ENCODE data around the gene ELL.

Gene ELL

DNA sequence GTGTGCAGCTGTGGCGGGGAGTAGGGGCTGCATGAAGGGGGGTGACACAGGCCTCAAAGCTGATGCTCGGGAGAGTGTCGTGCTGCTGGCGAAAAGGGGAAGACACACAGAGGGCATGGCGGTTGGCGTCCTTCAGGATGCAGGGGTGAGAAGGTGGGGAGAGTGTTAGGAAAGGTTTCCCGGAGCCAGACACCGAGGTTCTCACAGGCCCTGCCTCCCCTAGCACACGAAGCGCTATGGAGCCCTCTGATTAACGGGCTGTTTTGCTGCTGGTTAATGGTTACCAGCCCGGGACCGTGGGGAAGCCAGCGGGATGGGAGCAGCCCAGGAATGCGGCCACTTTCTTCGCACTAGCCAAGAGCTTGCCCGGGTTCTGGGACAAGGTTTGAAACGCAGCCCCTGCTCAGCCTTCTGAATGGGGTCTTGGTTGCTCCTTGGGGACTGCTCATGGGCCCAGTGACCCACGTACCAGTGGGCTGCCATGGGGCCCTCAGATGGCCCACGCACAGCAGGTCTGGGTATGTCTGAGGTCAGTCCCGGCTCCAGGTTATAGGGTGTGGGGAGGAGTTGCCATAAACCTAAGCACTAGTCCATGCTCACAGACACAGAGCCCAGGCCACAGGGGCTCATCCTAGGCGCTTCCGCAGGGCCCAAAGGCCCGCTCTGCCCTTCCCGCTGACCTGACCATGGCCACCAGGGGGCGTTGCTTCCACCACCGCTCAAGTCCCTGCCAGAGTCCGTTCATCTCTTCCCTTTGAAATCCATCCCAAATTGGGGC, 52.6 kb downstream of the ELL start:
- TF ChIP-seq, protein P1, sequence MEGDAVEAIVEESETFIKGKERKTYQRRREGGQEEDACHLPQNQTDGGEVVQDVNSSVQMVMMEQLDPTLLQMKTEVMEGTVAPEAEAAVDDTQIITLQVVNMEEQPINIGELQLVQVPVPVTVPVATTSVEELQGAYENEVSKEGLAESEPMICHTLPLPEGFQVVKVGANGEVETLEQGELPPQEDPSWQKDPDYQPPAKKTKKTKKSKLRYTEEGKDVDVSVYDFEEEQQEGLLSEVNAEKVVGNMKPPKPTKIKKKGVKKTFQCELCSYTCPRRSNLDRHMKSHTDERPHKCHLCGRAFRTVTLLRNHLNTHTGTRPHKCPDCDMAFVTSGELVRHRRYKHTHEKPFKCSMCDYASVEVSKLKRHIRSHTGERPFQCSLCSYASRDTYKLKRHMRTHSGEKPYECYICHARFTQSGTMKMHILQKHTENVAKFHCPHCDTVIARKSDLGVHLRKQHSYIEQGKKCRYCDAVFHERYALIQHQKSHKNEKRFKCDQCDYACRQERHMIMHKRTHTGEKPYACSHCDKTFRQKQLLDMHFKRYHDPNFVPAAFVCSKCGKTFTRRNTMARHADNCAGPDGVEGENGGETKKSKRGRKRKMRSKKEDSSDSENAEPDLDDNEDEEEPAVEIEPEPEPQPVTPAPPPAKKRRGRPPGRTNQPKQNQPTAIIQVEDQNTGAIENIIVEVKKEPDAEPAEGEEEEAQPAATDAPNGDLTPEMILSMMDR (IDR thresholded peaks at IDR 0.05; ENCODE audit: control insufficient read depth, extremely low read depth, insufficient read depth) = peak; percentile 59
- no peak for DNase-seq (ENCODE audit: low read depth)
- no peak overlapping the region for H3K4me3 ChIP-seq (ENCODE audit: low read depth, low read length)

DNA sequence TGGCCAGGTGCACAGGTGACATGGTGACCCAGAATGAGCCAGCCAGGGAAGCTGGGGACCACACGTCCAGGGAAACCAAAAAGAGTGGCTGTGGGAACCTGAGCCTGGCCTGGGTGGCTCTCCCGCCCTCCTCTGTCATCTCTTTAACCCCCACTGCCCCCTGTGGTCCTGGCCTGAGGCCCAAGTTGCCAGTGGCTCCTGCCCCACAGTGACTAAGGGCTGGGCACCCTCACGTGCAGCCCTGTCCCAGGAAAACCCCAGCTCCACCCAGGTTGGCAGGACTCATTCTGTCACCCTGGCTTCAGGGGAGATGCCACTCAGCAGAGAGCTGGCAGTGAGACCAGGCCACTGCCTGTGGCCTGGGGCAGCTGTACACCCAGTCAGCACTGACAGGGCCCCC, 53.4 kb downstream of the ELL start:
- no peak overlapping the region for H3K4me3 ChIP-seq (ENCODE audit: low read depth, low read length)
- no peak for DNase-seq (ENCODE audit: low read depth)

DNA sequence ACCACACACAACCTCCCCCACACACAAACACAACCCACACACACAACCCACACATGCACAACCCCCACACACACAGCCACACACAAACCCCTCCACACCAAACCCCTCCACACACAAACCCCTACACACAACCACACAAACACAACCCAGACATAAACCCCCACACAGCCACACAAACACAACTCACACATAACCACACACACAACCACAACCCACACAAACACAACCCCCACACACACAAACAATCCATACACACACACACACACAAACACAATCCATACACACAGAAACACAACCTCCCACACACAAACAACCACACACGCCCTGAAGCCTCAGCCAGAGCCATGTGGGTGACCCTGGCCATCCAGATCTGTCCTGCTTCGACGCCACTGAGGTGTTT, 53.9 kb downstream of the ELL start:
- no peak for DNase-seq (ENCODE audit: low read depth)
- no peak overlapping the region for H3K4me3 ChIP-seq (ENCODE audit: low read depth, low read length)
- TF ChIP-seq, protein P1 (IDR thresholded peaks at IDR 0.05; ENCODE audit: control insufficient read depth, extremely low read depth, insufficient read depth) = no peak

More for the DNA sequence above, 53.4 kb downstream of the ELL start:
- TF ChIP-seq, protein P1 (IDR thresholded peaks at IDR 0.05; ENCODE audit: control insufficient read depth, extremely low read depth, insufficient read depth) = no peak

DNA sequence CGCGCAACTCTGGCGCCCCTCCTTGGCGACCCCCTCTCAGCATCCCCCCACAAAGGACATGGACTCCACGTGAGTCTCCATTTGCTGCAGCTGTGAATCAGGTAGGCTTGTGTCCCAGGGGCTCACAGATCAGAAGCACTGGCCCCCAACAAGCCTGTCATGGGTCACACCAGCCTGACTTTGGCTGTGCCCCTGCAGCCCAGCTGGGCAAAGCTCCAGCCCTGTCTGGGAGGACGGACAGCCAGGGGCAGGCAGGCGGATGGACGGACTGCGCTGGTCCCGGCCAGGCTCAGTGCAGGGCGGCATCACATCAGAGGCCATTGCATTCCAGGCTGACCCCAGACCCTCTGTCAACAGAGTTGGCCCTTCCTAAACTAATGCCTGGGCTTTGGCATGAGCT, 55.5 kb downstream of the ELL start:
- H3K4me3 ChIP-seq (ENCODE audit: low read depth, low read length) = no peak overlapping the region
- TF ChIP-seq, protein P1 (IDR thresholded peaks at IDR 0.05; ENCODE audit: control insufficient read depth, extremely low read depth, insufficient read depth) = no peak
- no peak for DNase-seq (ENCODE audit: low read depth)

DNA sequence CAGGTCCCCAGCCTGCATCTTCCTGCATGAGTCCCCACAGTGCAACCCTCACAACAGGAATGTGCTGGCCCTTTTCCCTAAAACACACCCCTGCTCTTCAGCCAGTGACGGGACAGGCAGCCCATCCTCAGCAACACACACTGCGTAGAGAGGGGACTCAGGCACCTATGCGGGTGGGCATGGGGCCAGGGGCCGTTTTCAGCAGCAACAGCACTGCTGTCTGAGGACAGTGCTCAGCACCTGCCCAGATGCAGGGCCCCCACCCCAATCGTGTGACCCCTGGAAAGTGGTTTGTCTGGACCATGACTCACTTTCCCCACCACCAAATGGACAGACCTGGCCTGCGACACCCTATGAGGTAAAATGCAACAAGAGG, 55.9 kb downstream of the ELL start:
- TF ChIP-seq, protein P1 (IDR thresholded peaks at IDR 0.05; ENCODE audit: control insufficient read depth, extremely low read depth, insufficient read depth) = no peak
- DNase-seq (ENCODE audit: low read depth) = no peak
- no peak overlapping the region for H3K4me3 ChIP-seq (ENCODE audit: low read depth, low read length)

DNA sequence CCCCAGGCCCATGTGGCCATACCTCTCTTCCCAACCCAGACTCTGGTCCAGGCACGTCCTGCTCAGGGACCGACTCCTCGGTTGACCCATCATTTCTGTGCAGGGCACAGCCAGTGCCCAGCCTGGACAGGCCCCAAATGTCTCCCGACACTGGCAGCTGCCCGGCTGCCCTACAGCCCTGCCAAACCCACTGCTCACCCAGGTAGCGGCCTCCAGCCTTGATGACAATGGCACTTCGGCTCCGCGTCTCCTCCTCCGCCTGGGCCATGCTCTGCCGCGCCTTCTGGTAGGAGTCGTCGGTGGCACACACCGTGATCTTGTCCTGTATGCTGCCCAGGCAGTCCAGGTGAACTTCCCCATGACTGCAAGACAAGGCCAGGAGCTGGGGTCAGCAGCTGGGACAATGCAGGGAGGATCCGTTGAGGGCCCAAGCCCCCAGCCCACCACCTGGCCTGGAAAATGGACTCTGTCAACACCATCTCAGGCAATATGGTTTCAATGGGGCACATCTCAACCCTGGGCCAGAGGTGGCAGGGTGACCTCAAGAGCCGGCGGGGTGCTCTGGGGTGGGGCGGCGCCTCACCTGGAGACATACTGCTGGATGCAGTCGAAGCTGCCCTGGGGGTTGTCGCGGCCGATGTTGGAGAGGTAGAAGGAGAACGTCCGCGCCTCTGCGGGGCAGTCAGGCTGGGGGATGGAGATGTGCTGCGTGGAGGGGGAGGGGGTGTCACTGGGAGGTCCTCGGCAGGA, 56.5 kb downstream of the ELL start:
- H3K4me3 ChIP-seq (ENCODE audit: low read depth, low read length) = no peak overlapping the region
- TF ChIP-seq, protein P1 (IDR thresholded peaks at IDR 0.05; ENCODE audit: control insufficient read depth, extremely low read depth, insufficient read depth) = no peak
- DNase-seq (ENCODE audit: low read depth) = no peak
